Measurements from ENCODE around the gene SGSM2. TPM values are rescaled to one million over a fixed set of nuclear protein-coding genes. Genes with fewer than 3 reads are reported as not detected.

The SGSM2 gene
- total RNA-seq, 1 experiment from 2014 or later = 47.2 TPM

DNA sequence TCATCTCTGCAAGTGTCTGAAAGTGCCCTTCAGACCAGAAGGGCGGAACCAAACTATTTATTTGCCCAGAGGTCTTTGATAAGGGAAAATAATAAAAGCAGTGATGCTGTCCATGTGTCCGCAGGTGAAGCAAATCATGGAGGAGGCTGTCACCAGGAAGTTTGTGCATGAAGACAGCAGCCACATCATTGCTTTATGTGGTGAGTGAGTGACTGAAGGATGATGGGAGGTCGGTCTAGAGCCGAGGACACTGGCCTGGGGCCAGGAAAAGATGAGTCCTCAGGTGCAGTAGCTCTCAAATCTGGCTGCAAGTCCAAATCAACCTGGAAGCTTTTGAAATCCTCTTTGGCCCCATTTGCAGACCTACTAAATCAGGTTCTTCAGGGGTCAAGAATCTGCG, 6.1 kb downstream of the SGSM2 start:
- H3K4me1 ChIP-seq (ENCODE audit: insufficient read depth, low read length) = peaks cover 25% of the 10 kb centered on the region
- ChIA-PET CTCF (no interaction called here), POLR2A (ENCODE audit: unreplicated experiment) (no interaction called here)
- H3K9ac ChIP-seq (ENCODE audit: low read length) = no peak overlapping the region
- no peaks in the 10 kb centered on the region for H3F3A ChIP-seq (ENCODE audit: low read length, unreplicated experiment)
- no peak; the same call in 1 of the 2 replicates for ATAC-seq
- peak; percentile 72 for DNase-seq
- H3K36me3 ChIP-seq (ENCODE audit: low read depth, low read length) = no peaks in the 10 kb centered on the region
- TF ChIP-seq, protein P1, sequence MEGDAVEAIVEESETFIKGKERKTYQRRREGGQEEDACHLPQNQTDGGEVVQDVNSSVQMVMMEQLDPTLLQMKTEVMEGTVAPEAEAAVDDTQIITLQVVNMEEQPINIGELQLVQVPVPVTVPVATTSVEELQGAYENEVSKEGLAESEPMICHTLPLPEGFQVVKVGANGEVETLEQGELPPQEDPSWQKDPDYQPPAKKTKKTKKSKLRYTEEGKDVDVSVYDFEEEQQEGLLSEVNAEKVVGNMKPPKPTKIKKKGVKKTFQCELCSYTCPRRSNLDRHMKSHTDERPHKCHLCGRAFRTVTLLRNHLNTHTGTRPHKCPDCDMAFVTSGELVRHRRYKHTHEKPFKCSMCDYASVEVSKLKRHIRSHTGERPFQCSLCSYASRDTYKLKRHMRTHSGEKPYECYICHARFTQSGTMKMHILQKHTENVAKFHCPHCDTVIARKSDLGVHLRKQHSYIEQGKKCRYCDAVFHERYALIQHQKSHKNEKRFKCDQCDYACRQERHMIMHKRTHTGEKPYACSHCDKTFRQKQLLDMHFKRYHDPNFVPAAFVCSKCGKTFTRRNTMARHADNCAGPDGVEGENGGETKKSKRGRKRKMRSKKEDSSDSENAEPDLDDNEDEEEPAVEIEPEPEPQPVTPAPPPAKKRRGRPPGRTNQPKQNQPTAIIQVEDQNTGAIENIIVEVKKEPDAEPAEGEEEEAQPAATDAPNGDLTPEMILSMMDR (conservative IDR thresholded peaks at IDR 0.05; ENCODE audit: low read depth, low read length) = no peak
- no peak for TF ChIP-seq EZH2phosphoT487 (IDR thresholded peaks at IDR 0.05; ENCODE audit: borderline replicate concordance, low read length)
- no peak for TF ChIP-seq EZH2 (IDR thresholded peaks at IDR 0.05; ENCODE audit: low read length, unreplicated experiment)
- H3K4me2 ChIP-seq (ENCODE audit: low read length) = no peak overlapping the region
- intact Hi-C loops (cut with micrococcal nuclease) = no loop called here
- H2AFZ ChIP-seq (ENCODE audit: low read length) = no peak overlapping the region
- no peaks in the 10 kb centered on the region for H3K9me2 ChIP-seq (replicated peaks; ENCODE audit: low read length)
- no peaks in the 10 kb centered on the region for H3K9me3 ChIP-seq (ENCODE audit: low read length)
- H3K79me2 ChIP-seq (ENCODE audit: low read length) = peaks cover 15% of the 10 kb centered on the region
- H3K27me3 ChIP-seq (ENCODE audit: low read length) = no peaks in the 10 kb centered on the region
- H3K4me3 ChIP-seq (ENCODE audit: low read length) = no peak overlapping the region
- no peak overlapping the region; the same call in 1 of the 2 replicates for H3K27ac ChIP-seq (ENCODE audit: low read length)
- BruUV-seq (replicated peaks) = no TSS peak
- H4K20me1 ChIP-seq (ENCODE audit: low read length) = no peaks in the 10 kb centered on the region

DNA sequence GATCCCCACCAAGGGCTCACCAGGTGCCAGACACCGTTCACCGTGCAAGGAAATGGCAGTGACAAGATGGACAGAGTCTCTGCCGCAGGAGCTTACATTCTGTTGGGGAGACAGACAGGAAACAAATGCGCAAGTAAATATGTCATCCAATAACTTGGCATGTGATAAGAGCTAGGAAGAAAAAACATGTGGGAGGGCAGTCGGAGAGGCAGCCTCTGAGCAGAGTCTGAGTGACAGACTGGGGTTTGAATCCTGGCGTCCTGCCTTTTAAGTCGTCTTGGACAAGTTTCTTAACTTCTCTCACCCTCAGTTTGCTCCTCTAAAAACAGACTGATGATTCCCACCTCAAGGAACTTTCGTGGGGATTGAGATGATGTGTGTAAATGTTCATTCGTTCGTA, 7.2 kb downstream of the SGSM2 start:
- Histone ChIP-seq H3K4me2 (ENCODE audit: low read length) (no peak overlapping the region), H3K9ac (ENCODE audit: low read length) (no peak overlapping the region), H3K27ac (ENCODE audit: low read length) (no peak overlapping the region), H4K20me1 (ENCODE audit: low read length) (no peaks in the 10 kb centered on the region), H3K36me3 (ENCODE audit: low read depth, low read length) (no peaks in the 10 kb centered on the region), H3K9me3 (ENCODE audit: low read length) (no peaks in the 10 kb centered on the region), H3K79me2 (ENCODE audit: low read length) (peaks cover 4% of the 10 kb centered on the region; the same call in 1 of the 2 replicates), H3K4me3 (ENCODE audit: low read length) (no peak overlapping the region), H3K27me3 (ENCODE audit: low read length) (no peaks in the 10 kb centered on the region), H3K4me1 (ENCODE audit: insufficient read depth, low read length) (peaks cover 27% of the 10 kb centered on the region), H3F3A (ENCODE audit: low read length, unreplicated experiment) (no peaks in the 10 kb centered on the region), H2AFZ (ENCODE audit: low read length) (no peak overlapping the region), H3K9me2 (replicated peaks; ENCODE audit: low read length) (no peaks in the 10 kb centered on the region)
- DNase-seq = no peak
- ChIA-PET POLR2A (ENCODE audit: unreplicated experiment) (no interaction called here), CTCF (no interaction called here)
- intact Hi-C loops (cut with micrococcal nuclease) = no loop called here
- TF ChIP-seq EZH2phosphoT487 (IDR thresholded peaks at IDR 0.05; ENCODE audit: borderline replicate concordance, low read length) (no peak), EZH2 (IDR thresholded peaks at IDR 0.05; ENCODE audit: low read length, unreplicated experiment) (no peak)
- TF ChIP-seq, protein P1 (conservative IDR thresholded peaks at IDR 0.05; ENCODE audit: low read depth, low read length) = no peak
- no TSS peak for BruUV-seq (replicated peaks)
- no peak for ATAC-seq

DNA sequence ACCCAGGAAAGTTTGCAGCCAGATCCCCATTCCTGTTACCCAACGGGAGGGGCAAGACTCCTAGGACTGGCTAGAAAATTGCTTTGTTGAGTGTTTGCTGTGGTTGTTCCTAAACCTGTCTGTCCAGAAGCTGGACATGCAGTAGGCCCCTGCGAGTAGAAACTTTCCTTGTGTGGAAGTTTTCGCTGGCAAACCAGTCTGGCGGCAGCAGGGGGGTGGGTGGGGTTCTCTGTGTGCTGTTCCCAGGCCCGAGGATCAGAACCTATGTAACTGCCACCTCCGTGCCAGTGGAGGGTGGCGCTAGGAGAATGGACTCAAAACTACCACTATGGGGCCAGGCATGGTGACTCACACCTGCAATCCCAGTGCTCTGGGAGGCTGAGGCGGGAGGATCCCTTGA, 9.2 kb downstream of the SGSM2 start:
- DNase-seq = peak; percentile 41
- no peak overlapping the region; the same call in 1 of the 2 replicates for H3K4me2 ChIP-seq (ENCODE audit: low read length)

More for the DNA sequence above, 9.2 kb downstream of the SGSM2 start:
- H3K9ac ChIP-seq (ENCODE audit: low read length) = no peak overlapping the region
- no TSS peak for BruUV-seq (replicated peaks)
- intact Hi-C loops (cut with micrococcal nuclease) = no loop called here
- H2AFZ ChIP-seq (ENCODE audit: low read length) = no peak overlapping the region
- POLR2A ChIA-PET (ENCODE audit: unreplicated experiment) = no interaction called here
- H3K9me2 ChIP-seq (replicated peaks; ENCODE audit: low read length) = no peaks in the 10 kb centered on the region
- H3F3A ChIP-seq (ENCODE audit: low read length, unreplicated experiment) = no peaks in the 10 kb centered on the region
- H3K79me2 ChIP-seq (ENCODE audit: low read length) = no peaks in the 10 kb centered on the region
- no peaks in the 10 kb centered on the region for H4K20me1 ChIP-seq (ENCODE audit: low read length)
- CTCF ChIA-PET = no interaction called here
- ATAC-seq = no peak
- peaks cover 27% of the 10 kb centered on the region for H3K4me1 ChIP-seq (ENCODE audit: insufficient read depth, low read length)
- H3K27ac ChIP-seq (ENCODE audit: low read length) = peak overlapping the region; percentile 49
- no peak overlapping the region for H3K4me3 ChIP-seq (ENCODE audit: low read length)
- no peaks in the 10 kb centered on the region for H3K27me3 ChIP-seq (ENCODE audit: low read length)
- TF ChIP-seq, protein P1 (conservative IDR thresholded peaks at IDR 0.05; ENCODE audit: low read depth, low read length) = no peak
- TF ChIP-seq EZH2phosphoT487 (IDR thresholded peaks at IDR 0.05; ENCODE audit: borderline replicate concordance, low read length) (no peak), EZH2 (IDR thresholded peaks at IDR 0.05; ENCODE audit: low read length, unreplicated experiment) (no peak)
- H3K9me3 ChIP-seq (ENCODE audit: low read length) = no peaks in the 10 kb centered on the region
- no peaks in the 10 kb centered on the region for H3K36me3 ChIP-seq (ENCODE audit: low read depth, low read length)
